HL-60/S4 treated with phorbol 12-myristate 13-acetate at 8.2 ng/mL for 4 days and 3 days (cell line): ENCODE results near the gene ELL2.
"Not testable (repeated sequence)": the region's sequence is repeated elsewhere in the genome, so short reads cannot be mapped to it uniquely, and the experiment has no call there.

Experiments used
- in situ Hi-C: fragments of 300-500 bp; cut with MboI; formaldehyde crosslinking; loops from 2 replicates; pipeline ENCODE4 v1.15.0; 2022; ENCODE audit warnings: low sequenced_read_pairs

ELL2 gene

GRCh38 chr5:95931079-95931833 is 30.4 kb downstream of the ELL2 start:
- in situ Hi-C loops, result no loop called here

GRCh38 chr5:95930141-95930930 is 31.3 kb downstream of the ELL2 start:
- in situ Hi-C loops, result no loop called here

- in situ Hi-C loops, result no loop called here
Observed at GRCh38 chr5:95928724-95929253, 32.9 kb downstream of the ELL2 start.

- in situ Hi-C loops, result no loop called here
Observed at GRCh38 chr5:95927927-95928723, 33.5 kb downstream of the ELL2 start.

GRCh38 chr5:95927300-95927699 is 34.4 kb downstream of the ELL2 start:
- in situ Hi-C loops, result not testable (repeated sequence)

- in situ Hi-C loops, result no loop called here
Observed at GRCh38 chr5:95925939-95926338, 35.7 kb downstream of the ELL2 start.

GRCh38 chr5:95925378-95925744 is 36.3 kb downstream of the ELL2 start:
- in situ Hi-C loops, result no loop called here

GRCh38 chr5:95924720-95925377 is 36.8 kb downstream of the ELL2 start:
- in situ Hi-C loops, result no loop called here

GRCh38 chr5:95923918-95924544 is 37.6 kb downstream of the ELL2 start:
- in situ Hi-C loops, result no loop called here

- in situ Hi-C loops, result no loop called here
Observed at GRCh38 chr5:95922798-95923197, 38.9 kb downstream of the ELL2 start.

GRCh38 chr5:95921501-95921900 is 40.1 kb downstream of the ELL2 start:
- in situ Hi-C loops, result no loop called here

- in situ Hi-C loops, result no loop called here
Observed at GRCh38 chr5:95920822-95921221, 40.8 kb downstream of the ELL2 start.

GRCh38 chr5:95919658-95920057 is 42.0 kb downstream of the ELL2 start:
- in situ Hi-C loops, result no loop called here

GRCh38 chr5:95918421-95919006 is 43.1 kb downstream of the ELL2 start:
- in situ Hi-C loops, result no loop called here

GRCh38 chr5:95917207-95917606 is 44.4 kb downstream of the ELL2 start:
- in situ Hi-C loops, result no loop called here

GRCh38 chr5:95916687-95917085 is 45.0 kb downstream of the ELL2 start:
- in situ Hi-C loops, result no loop called here

GRCh38 chr5:95915999-95916686 is 45.5 kb downstream of the ELL2 start:
- in situ Hi-C loops, result no loop called here

GRCh38 chr5:95913663-95914062 is 48.0 kb downstream of the ELL2 start:
- in situ Hi-C loops, result no loop called here

- in situ Hi-C loops, result no loop called here
Observed at GRCh38 chr5:95912029-95912428, 49.6 kb downstream of the ELL2 start.
